IMR-90 (cell line): ENCODE results near the gene SRRM1.

ENCODE experiments used
- CEBPB ChIP-seq: IDR thresholded peaks from 2 replicates; pipeline ENCODE4 v1.6.1; 2012; ENCODE audit warnings: low read depth, low read length, improper control_type of control experiment
- MAZ ChIP-seq: IDR thresholded peaks from 2 replicates; pipeline ENCODE4 v1.6.1; 2012; ENCODE audit warnings: low read depth, mild to moderate bottlenecking, low read length, improper control_type of control experiment, moderate library complexity, borderline replicate concordance
- NFE2L2 ChIP-seq: fragments of 150-350 bp; IDR thresholded peaks from 2 replicates; pipeline ENCODE4 v1.6.1; 2016; ENCODE audit warnings: low read depth, mild to moderate bottlenecking, low read length
- POLR2A ChIP-seq: IDR thresholded peaks from 2 replicates; pipeline ENCODE4 v1.6.1; 2012; ENCODE audit warnings: mild to moderate bottlenecking, low read depth, low read length
- RAD21 ChIP-seq: IDR thresholded peaks from 2 replicates; pipeline ENCODE4 v1.6.1; 2012; ENCODE audit warnings: low read length, improper control_type of control experiment
- RCOR1 ChIP-seq: IDR thresholded peaks from 2 replicates; pipeline ENCODE4 v1.6.1; 2012; ENCODE audit warnings: mild to moderate bottlenecking, low read length, improper control_type of control experiment; ENCODE audit not compliant: insufficient replicate concordance
- RFX5 ChIP-seq: IDR thresholded peaks from 2 replicates; pipeline ENCODE4 v1.8.0; 2012; ENCODE audit warnings: low read depth, mild to moderate bottlenecking, low read length, moderate library complexity
- TF ChIP-seq, protein P1 (sequence below): conservative IDR thresholded peaks from 2 replicates; pipeline ENCODE4 v1.5.1; 2012; ENCODE audit warnings: mild to moderate bottlenecking, low read depth, low read length, improper control_type of control experiment

DNA sequence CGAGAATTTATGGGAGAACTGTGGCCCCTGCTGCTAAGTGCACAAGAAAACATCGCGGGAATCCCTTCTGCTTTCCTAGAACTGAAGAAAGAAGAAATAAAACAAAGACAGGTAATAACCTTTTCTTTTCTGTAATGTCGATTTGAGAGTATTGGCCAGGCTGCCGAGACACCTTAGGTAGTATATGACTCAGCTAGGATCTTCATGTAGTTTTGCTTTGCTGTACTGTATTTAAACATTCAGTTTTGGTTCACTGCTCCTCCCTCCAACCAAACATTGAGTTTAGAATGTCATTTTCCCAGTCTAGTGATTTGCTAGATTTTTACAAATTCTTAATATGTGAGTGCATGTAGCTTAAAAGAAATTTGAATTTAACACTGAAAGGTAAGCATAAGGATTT, 5.8 kb downstream of the SRRM1 start:
- TF ChIP-seq, protein P1, sequence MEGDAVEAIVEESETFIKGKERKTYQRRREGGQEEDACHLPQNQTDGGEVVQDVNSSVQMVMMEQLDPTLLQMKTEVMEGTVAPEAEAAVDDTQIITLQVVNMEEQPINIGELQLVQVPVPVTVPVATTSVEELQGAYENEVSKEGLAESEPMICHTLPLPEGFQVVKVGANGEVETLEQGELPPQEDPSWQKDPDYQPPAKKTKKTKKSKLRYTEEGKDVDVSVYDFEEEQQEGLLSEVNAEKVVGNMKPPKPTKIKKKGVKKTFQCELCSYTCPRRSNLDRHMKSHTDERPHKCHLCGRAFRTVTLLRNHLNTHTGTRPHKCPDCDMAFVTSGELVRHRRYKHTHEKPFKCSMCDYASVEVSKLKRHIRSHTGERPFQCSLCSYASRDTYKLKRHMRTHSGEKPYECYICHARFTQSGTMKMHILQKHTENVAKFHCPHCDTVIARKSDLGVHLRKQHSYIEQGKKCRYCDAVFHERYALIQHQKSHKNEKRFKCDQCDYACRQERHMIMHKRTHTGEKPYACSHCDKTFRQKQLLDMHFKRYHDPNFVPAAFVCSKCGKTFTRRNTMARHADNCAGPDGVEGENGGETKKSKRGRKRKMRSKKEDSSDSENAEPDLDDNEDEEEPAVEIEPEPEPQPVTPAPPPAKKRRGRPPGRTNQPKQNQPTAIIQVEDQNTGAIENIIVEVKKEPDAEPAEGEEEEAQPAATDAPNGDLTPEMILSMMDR: no peak
- TF ChIP-seq MAZ: no peak
- no peak for TF ChIP-seq POLR2A
- TF ChIP-seq RAD21: no peak
- no peak for TF ChIP-seq RCOR1
- no peak for TF ChIP-seq RFX5
- TF ChIP-seq CEBPB: no peak
- no peak for TF ChIP-seq NFE2L2
